ENCODE data around the gene ANKRD55. TPM values are rescaled to one million over a fixed set of nuclear protein-coding genes. Genes with fewer than 3 reads are reported as not detected.

ANKRD55 gene
- total RNA-seq, 3 donors from 2014 or later (not counting 1 experiment from before 2014, with no cell fraction given): 0.88 TPM; not detected in 2

DNA sequence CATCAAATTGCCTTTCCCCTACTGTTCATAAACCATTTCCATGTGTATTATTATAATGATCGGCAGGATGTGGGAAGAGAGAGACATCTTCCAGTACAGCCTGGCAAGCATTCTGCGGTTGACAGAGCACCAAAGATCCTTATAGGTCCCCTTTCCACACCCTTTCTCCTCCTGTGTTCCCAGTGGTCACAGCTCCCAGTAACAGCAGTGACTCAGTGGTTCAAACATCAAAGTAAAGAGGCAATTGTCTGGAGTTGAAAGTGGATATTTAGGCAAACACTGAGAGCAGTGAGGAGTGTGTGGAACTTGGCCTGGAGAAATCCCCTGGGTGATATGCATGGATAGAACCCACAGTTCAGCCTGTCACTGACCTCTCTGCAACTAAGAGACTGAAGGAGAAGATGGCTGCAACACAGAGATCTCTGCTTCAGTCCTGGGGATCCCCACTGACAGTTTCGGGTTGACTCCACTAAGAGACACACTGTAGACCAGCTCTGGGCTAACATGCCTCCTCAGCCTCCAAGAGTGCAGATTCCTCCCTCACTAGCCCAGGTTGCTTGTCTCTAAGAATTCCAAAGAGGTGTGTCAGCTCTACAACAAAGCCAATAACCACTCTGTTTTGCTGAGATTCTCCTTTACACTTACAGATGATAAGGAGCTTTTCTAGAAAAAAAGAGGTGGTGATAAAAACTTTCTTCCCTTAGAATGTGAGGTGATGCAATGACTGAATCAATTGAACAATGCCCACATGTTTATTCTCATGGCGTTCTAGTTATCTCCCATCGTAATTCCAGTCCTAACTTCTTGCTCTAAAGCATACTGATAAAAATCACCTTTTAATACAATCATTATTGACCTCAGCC lies 143.9 kb downstream of the ANKRD55 start:
- H3K4me3 ChIP-seq (ENCODE audit: low read length): no peak overlapping the region
- intact Hi-C loops (cut with micrococcal nuclease): no loop called here
- H3K27ac ChIP-seq (ENCODE audit: low read length): no peak overlapping the region
- peaks cover 0 to 9% of the 10 kb centered on the region in 2 donors for H3K4me1 Mint-ChIP-seq
- no peaks in the 10 kb centered on the region for H3K36me3 ChIP-seq (ENCODE audit: control insufficient read depth, insufficient read depth, low read length)
- DNase-seq: no peak
- no peaks in the 10 kb centered on the region for H3K36me3 Mint-ChIP-seq
- no peak for ATAC-seq
- no peaks in the 10 kb centered on the region for H3K9me3 Mint-ChIP-seq
- no peak for TF ChIP-seq CTCF (IDR thresholded peaks at IDR 0.05)
- H3K27me3 Mint-ChIP-seq (ENCODE audit: low read depth in 2 of 2): peaks cover 0 to 3% of the 10 kb centered on the region in 2 donors
- WGBS (ENCODE audit: insufficient coverage): 86% methylated on average over 5 of the region's 5 CpGs
- no peak overlapping the region for H3K27ac Mint-ChIP-seq
- H3K9me3 ChIP-seq (ENCODE audit: control insufficient read depth, insufficient read depth, low read length): no peaks in the 10 kb centered on the region
- H3K4me1 ChIP-seq (ENCODE audit: control insufficient read depth, insufficient read depth, low read length): no peaks in the 10 kb centered on the region
- no peak overlapping the region for H3K4me3 Mint-ChIP-seq
- H3K27me3 ChIP-seq (ENCODE audit: control insufficient read depth, insufficient read depth, low read length): no peaks in the 10 kb centered on the region

DNA sequence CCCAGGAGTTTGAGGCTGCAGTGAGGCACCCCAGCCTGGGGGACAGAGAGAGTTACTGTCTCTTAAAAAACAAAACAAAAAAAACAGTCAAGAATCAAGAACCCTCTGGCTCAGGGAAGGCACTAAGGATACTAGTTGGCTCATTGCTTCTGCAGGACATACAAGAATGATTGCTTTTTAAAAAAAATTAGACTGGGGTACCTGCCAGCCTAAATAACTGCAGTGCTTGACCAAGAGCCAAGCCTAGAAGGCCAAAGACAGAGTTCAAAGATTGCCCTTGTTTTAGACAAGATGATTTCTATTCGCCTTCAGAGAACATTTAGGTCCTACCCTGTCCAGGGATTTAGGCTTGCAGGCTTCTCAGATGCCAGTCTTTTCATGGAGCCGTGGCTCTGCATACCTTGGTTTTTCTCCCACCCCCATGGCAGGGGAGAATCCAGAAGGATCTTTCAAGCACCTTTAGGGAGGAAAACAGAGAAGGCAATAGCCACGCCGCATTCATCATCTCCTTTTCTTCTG lies 144.6 kb downstream of the ANKRD55 start:
- H3K27me3 Mint-ChIP-seq (ENCODE audit: low read depth in 2 of 2): peaks cover 0 to 6% of the 10 kb centered on the region in 2 donors
- no peak overlapping the region for H3K4me3 Mint-ChIP-seq
- ATAC-seq: no peak
- no peaks in the 10 kb centered on the region for H3K36me3 Mint-ChIP-seq
- peaks cover 0 to 9% of the 10 kb centered on the region in 2 donors for H3K4me1 Mint-ChIP-seq
- Histone ChIP-seq H3K4me3 (ENCODE audit: low read length) (no peak overlapping the region), H3K4me1 (ENCODE audit: control insufficient read depth, insufficient read depth, low read length) (no peaks in the 10 kb centered on the region), H3K9me3 (ENCODE audit: control insufficient read depth, insufficient read depth, low read length) (no peaks in the 10 kb centered on the region), H3K27ac (ENCODE audit: low read length) (no peak overlapping the region), H3K27me3 (ENCODE audit: control insufficient read depth, insufficient read depth, low read length) (no peaks in the 10 kb centered on the region), H3K36me3 (ENCODE audit: control insufficient read depth, insufficient read depth, low read length) (no peaks in the 10 kb centered on the region)
- H3K9me3 Mint-ChIP-seq: no peaks in the 10 kb centered on the region
- WGBS (ENCODE audit: insufficient coverage): 81% methylated on average over 4 of the region's 4 CpGs
- no peak for DNase-seq
- no peak overlapping the region for H3K27ac Mint-ChIP-seq
- no peak for TF ChIP-seq CTCF (IDR thresholded peaks at IDR 0.05)
- intact Hi-C loops (cut with micrococcal nuclease): no loop called here

- TF ChIP-seq CTCF (IDR thresholded peaks at IDR 0.05): no peak
- no peak overlapping the region for H3K27ac Mint-ChIP-seq
Observed at GRCh38 chr5:56085193-56085592, 147.9 kb downstream of the ANKRD55 start.

More at GRCh38 chr5:56085193-56085592, 147.9 kb downstream of the ANKRD55 start:
- H3K4me3 ChIP-seq (ENCODE audit: low read length): no peak overlapping the region
- ATAC-seq (no peak), DNase-seq (no peak)
- H3K4me1 Mint-ChIP-seq: peaks cover 0 to 5% of the 10 kb centered on the region in 2 donors
- no peak overlapping the region for H3K27ac ChIP-seq (ENCODE audit: low read length)
- no peaks in the 10 kb centered on the region for H3K4me1 ChIP-seq (ENCODE audit: control insufficient read depth, insufficient read depth, low read length)
- no peak overlapping the region for H3K4me3 Mint-ChIP-seq
- H3K36me3 Mint-ChIP-seq: no peaks in the 10 kb centered on the region
- H3K27me3 ChIP-seq (ENCODE audit: control insufficient read depth, insufficient read depth, low read length): no peaks in the 10 kb centered on the region
- intact Hi-C loops (cut with micrococcal nuclease): no loop called here
- no peaks in the 10 kb centered on the region for H3K9me3 ChIP-seq (ENCODE audit: control insufficient read depth, insufficient read depth, low read length)
- H3K36me3 ChIP-seq (ENCODE audit: control insufficient read depth, insufficient read depth, low read length): no peaks in the 10 kb centered on the region
- 32% methylated on average over 3 of the region's 3 CpGs for WGBS (ENCODE audit: insufficient coverage)
- no peaks in the 10 kb centered on the region for H3K9me3 Mint-ChIP-seq
- H3K27me3 Mint-ChIP-seq (ENCODE audit: low read depth in 2 of 2): peaks cover 0 to 3% of the 10 kb centered on the region in 2 donors
